Gastrocnemius medialis (tissue), 4 donors: ENCODE measurements around the gene MAPRE2.

Experiments used
- CTCF ChIP-seq, 5 experiments: fragments of 450-650 bp in 3 of 5; fragments of 200-600 bp in 2 of 5; sonication (generic) in 2 of 5; IDR thresholded peaks in 4 of 5; conservative IDR thresholded peaks in 1 of 5; 1 replicate in 4 of 5; 2 replicates in 1 of 5; pipeline ENCODE4 v1.5.1; 2016 to 2019; ENCODE audit warnings: antibody characterized with exemption in 5 of 5, mild to moderate bottlenecking in 3 of 5, moderate library complexity in 3 of 5
- POLR2A ChIP-seq, 2 donors: fragments of 450-650 bp; IDR thresholded peaks; one replicate each; pipeline ENCODE4 v1.6.1; 2017; ENCODE audit warnings: antibody characterized with exemption in 2 of 2, mild to moderate bottlenecking in 2 of 2, moderate library complexity in 2 of 2

DNA sequence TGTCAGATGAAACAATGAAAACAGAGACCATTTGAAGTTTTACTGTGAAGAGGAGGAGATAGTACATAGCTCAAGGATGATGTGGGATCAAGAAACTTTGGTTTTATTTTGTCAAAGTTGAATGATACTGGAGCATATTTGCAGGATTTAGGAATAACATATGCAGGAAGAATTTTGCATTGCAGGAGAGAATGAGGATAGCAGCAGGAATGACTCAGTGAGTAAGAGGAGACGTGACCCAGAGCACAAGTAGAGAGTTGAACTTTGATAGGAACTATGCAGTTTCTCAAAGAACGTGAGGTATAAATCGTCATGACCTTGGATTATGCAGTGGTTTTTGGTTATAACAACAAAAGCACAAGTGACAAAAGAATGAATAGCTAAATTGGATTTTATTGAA lies 47.7 kb downstream of the MAPRE2 start:
- no peak for TF ChIP-seq CTCF (IDR thresholded peaks at IDR 0.05 in 4 of 5, conservative IDR thresholded peaks at IDR 0.05 in 1 of 5)
- no peak for TF ChIP-seq POLR2A (IDR thresholded peaks at IDR 0.05)
